A549 (cell line): ENCODE measurements around the gene FAM180B.

Experiments
- EP300 ChIP-seq, 2 experiments: fragments of >200 bp; sonication (Bioruptor Twin); formaldehyde crosslinking; IDR thresholded peaks; 2 replicates in 1 of 2; 3 replicates in 1 of 2; pipeline ENCODE4 v1.6.1; 2016 to 2017
- KDM1A ChIP-seq: fragments of 200-600 bp; sonication (generic); IDR thresholded peaks from 2 replicates; pipeline ENCODE4 v1.6.1; 2016; ENCODE audit warnings: low read depth, mild to moderate bottlenecking
- RAD21 ChIP-seq, 2 experiments: fragments of >200 bp in 1 of 2; sonication (Bioruptor Twin) in 1 of 2; formaldehyde crosslinking in 1 of 2; IDR thresholded peaks in 1 of 2; conservative IDR thresholded peaks in 1 of 2; 2 replicates in 1 of 2; 3 replicates in 1 of 2; pipeline ENCODE4 v1.6.1; 2012 to 2018; ENCODE audit warnings: inconsistent platforms in 1 of 2
- TF ChIP-seq, protein P1 (sequence below): fragments of >200 bp; sonication (Bioruptor Twin); formaldehyde crosslinking; IDR thresholded peaks from 3 replicates; pipeline ENCODE4 v1.5.1; 2016

DNA sequence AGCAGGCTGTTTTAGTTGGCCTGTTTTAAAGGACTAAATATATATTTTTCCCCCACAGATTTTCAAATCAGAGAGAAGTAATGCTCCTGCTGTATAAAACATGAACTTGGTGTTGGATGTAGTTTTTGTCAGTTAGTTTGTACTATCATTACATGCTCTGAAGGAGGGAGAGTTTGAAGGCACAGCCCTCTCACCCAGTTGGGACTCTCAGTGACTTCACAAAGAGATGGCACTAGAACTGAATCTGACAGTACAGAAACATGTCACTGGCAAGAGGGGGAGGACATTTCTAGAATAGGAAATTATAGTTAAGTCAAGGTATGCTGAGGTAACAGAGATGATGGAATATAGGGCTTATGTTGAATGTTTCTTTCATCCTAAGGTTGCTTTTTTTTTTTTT, 28.8 kb downstream of the FAM180B start:
- TF ChIP-seq, protein P1, sequence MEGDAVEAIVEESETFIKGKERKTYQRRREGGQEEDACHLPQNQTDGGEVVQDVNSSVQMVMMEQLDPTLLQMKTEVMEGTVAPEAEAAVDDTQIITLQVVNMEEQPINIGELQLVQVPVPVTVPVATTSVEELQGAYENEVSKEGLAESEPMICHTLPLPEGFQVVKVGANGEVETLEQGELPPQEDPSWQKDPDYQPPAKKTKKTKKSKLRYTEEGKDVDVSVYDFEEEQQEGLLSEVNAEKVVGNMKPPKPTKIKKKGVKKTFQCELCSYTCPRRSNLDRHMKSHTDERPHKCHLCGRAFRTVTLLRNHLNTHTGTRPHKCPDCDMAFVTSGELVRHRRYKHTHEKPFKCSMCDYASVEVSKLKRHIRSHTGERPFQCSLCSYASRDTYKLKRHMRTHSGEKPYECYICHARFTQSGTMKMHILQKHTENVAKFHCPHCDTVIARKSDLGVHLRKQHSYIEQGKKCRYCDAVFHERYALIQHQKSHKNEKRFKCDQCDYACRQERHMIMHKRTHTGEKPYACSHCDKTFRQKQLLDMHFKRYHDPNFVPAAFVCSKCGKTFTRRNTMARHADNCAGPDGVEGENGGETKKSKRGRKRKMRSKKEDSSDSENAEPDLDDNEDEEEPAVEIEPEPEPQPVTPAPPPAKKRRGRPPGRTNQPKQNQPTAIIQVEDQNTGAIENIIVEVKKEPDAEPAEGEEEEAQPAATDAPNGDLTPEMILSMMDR = no peak
- TF ChIP-seq KDM1A = no peak
- TF ChIP-seq RAD21 (conservative IDR thresholded peaks at IDR 0.05 in 1 of 2, IDR thresholded peaks at IDR 0.05 in 1 of 2) = no peak
- no peak for TF ChIP-seq EP300 (IDR thresholded peaks at IDR 0.05)
